Thymus (tissue), 11 donors: ENCODE data around the gene ATP6V0D1. TPM values are rescaled to one million over a fixed set of nuclear protein-coding genes. Genes with fewer than 3 reads are reported as not detected.

Experiments used
- DNase-seq, 9 donors: peaks; one replicate each; pipeline ENCODE4 v3.0.0-alpha.2; 2013; ENCODE audit warnings: low spot score in 9 of 9, low read depth in 6 of 9, missing footprints in 1 of 9
- H3K27ac ChIP-seq, 2 donors: one replicate each; pipeline ENCODE4 v1.5.1; 2013; ENCODE audit warnings: control low read depth in 1 of 2, low read depth in 1 of 2, low read length in 1 of 2, mild to moderate bottlenecking in 1 of 2, moderate library complexity in 1 of 2
- H3K27me3 ChIP-seq, 2 donors: one replicate each; pipeline ENCODE4 v1.5.1; 2013; ENCODE audit warnings: low read length in 1 of 2; ENCODE audit not compliant: control insufficient read depth in 2 of 2, insufficient read depth in 1 of 2
- H3K36me3 ChIP-seq, 2 donors: one replicate each; pipeline ENCODE4 v1.5.1; 2013; ENCODE audit warnings: low read length in 1 of 2, mild to moderate bottlenecking in 1 of 2, moderate library complexity in 1 of 2; ENCODE audit not compliant: control insufficient read depth in 2 of 2, insufficient read depth in 2 of 2
- H3K4me1 ChIP-seq, 2 donors: one replicate each; pipeline ENCODE4 v1.5.1; 2013; ENCODE audit warnings: low read length in 2 of 2; ENCODE audit not compliant: control insufficient read depth in 2 of 2, insufficient read depth in 2 of 2
- H3K4me3 ChIP-seq, 2 donors: one replicate each; pipeline ENCODE4 v1.5.1; 2013; ENCODE audit warnings: low read length in 2 of 2, control low read depth in 1 of 2, mild to moderate bottlenecking in 1 of 2
- H3K9me3 ChIP-seq, 2 donors: one replicate each; pipeline ENCODE4 v1.5.1; 2013; ENCODE audit warnings: low read length in 1 of 2, mild to moderate bottlenecking in 1 of 2; ENCODE audit not compliant: control insufficient read depth in 2 of 2, insufficient read depth in 1 of 2
- WGBS: extraction: QIAGEN DNeasy Blood & Tissue Kit; methylation state at CpG from one replicate; pipeline ENCODE4 v1.1.7; 2013; 5-methylcytosine and 5-hydroxymethylcytosine counted together
- polyA plus RNA-seq: library from polyadenylated mRNA; stranded (reverse); fragments of 200-250 nt; gene quantifications from one replicate; pipeline ENCODE4 v1.2.3, GENCODE V29; 2013
- total RNA-seq: library from RNA; stranded (reverse); fragments of 120-200 nt; gene quantifications from one replicate; pipeline ENCODE4 v1.2.4, GENCODE V29; 2013
- donor health status: healthy.

Gene ATP6V0D1
- total and polyA plus RNA-seq, 2 donors = 44.8 to 51.8 TPM

- Histone ChIP-seq H3K36me3 (peaks cover 14 to 22% of the 10 kb centered on the region in 2 donors), H3K4me3 (no peak overlapping the region), H3K4me1 (peaks cover 8 to 35% of the 10 kb centered on the region in 2 donors), H3K27me3 (no peaks in the 10 kb centered on the region), H3K27ac (no peak overlapping the region), H3K9me3 (no peaks in the 10 kb centered on the region)
- 89% methylated on average over 3 of the region's 3 CpGs for WGBS
- DNase-seq = no peak
Measured at GRCh38 chr16:67486805-67487204, 5.8 kb upstream of the ATP6V0D1 start.

- no peak for DNase-seq
- no peak overlapping the region for H3K27ac ChIP-seq
- WGBS = 93% methylated on average over 12 of the region's 12 CpGs
- H3K4me3 ChIP-seq = no peak overlapping the region
- no peaks in the 10 kb centered on the region for H3K9me3 ChIP-seq
- H3K36me3 ChIP-seq = peaks cover 14 to 22% of the 10 kb centered on the region in 2 donors
- peaks cover 14 to 37% of the 10 kb centered on the region in 2 donors for H3K4me1 ChIP-seq
- no peaks in the 10 kb centered on the region for H3K27me3 ChIP-seq
Measured at GRCh38 chr16:67483731-67484525, 3.0 kb upstream of the ATP6V0D1 start.

GRCh38 chr16:67483150-67483549 is 2.2 kb upstream of the ATP6V0D1 start, which contains the start of gene AGRP:
Gene AGRP (minus strand): TSS chr16:67483547. CDS start chr16:67483398, 149 bp downstream.
- Histone ChIP-seq H3K27me3 (no peaks in the 10 kb centered on the region), H3K27ac (no peak within 1 kb of the TSS), H3K36me3 (peaks cover 14 to 22% of the 10 kb centered on the region in 2 donors), H3K9me3 (no peaks in the 10 kb centered on the region), H3K4me3 (peak within 1 kb of the TSS; percentile 87 to 96), H3K4me1 (peaks cover 14 to 30% of the 10 kb centered on the region in 2 donors)
- 98% methylated on average over 6 of the region's 6 CpGs for WGBS
- DNase-seq = no peak

- Histone ChIP-seq H3K4me3 (peak overlapping the region; percentile 87 to 96), H3K36me3 (peaks cover 14 to 17% of the 10 kb centered on the region in 2 donors), H3K4me1 (peaks cover 14 to 29% of the 10 kb centered on the region in 2 donors), H3K9me3 (no peaks in the 10 kb centered on the region), H3K27ac (peak overlapping the region; percentile 64 to 87), H3K27me3 (no peaks in the 10 kb centered on the region)
- peak in 1 of 9 donors; percentile 4 for DNase-seq
- WGBS = 73% methylated on average over 25 of the region's 25 CpGs
Measured at GRCh38 chr16:67482233-67482924, 1.4 kb upstream of the ATP6V0D1 start.

- H3K27me3 ChIP-seq = no peaks in the 10 kb centered on the region
- 5% methylated on average over 17 of the region's 17 CpGs for WGBS
- peaks cover 14 to 29% of the 10 kb centered on the region in 2 donors for H3K4me1 ChIP-seq
- peaks cover 14 to 15% of the 10 kb centered on the region in 2 donors for H3K36me3 ChIP-seq
- peak in 5 of 9 donors; percentile 15 to 61 (median 31) for DNase-seq
- peak overlapping the region; percentile 87 to 96 for H3K4me3 ChIP-seq
- H3K9me3 ChIP-seq = no peaks in the 10 kb centered on the region
- peak overlapping the region; percentile 87 to 89 for H3K27ac ChIP-seq
Measured at GRCh38 chr16:67481561-67482232, 740 bp upstream of the ATP6V0D1 start.

- DNase-seq = no peak
- Histone ChIP-seq H3K36me3 (peaks cover 0 to 3% of the 10 kb centered on the region in 2 donors), H3K4me3 (no peak overlapping the region), H3K9me3 (no peaks in the 10 kb centered on the region), H3K27me3 (no peaks in the 10 kb centered on the region), H3K27ac (no peak overlapping the region), H3K4me1 (peaks cover 14 to 24% of the 10 kb centered on the region in 2 donors)
- WGBS = 97% methylated on average over 8 of the region's 8 CpGs
Measured at GRCh38 chr16:67477960-67478554, 2.9 kb downstream of the ATP6V0D1 start.

- DNase-seq = no peak
- Histone ChIP-seq H3K27me3 (no peaks in the 10 kb centered on the region), H3K27ac (no peak overlapping the region), H3K4me1 (peaks cover 3 to 6% of the 10 kb centered on the region in 2 donors), H3K4me3 (no peak overlapping the region), H3K36me3 (peaks cover 0 to 3% of the 10 kb centered on the region in 2 donors), H3K9me3 (no peaks in the 10 kb centered on the region)
- WGBS = 95% methylated on average over 11 of the region's 11 CpGs
Measured at GRCh38 chr16:67474551-67475455, 6.2 kb downstream of the ATP6V0D1 start.

- no peaks in the 10 kb centered on the region for H3K9me3 ChIP-seq
- H3K36me3 ChIP-seq = peaks cover 0 to 3% of the 10 kb centered on the region in 2 donors
- no peak overlapping the region for H3K4me3 ChIP-seq
- no peak for DNase-seq
- H3K4me1 ChIP-seq = no peaks in the 10 kb centered on the region
- whole genome bisulfite sequencing = 96% methylated on average over 6 of the region's 6 CpGs
- H3K27ac ChIP-seq = no peak overlapping the region
- H3K27me3 ChIP-seq = no peaks in the 10 kb centered on the region
Measured at GRCh38 chr16:67471758-67472384, 9.1 kb downstream of the ATP6V0D1 start.
